Smooth muscle cell (in vitro differentiated cells): ENCODE results near the gene MAP4K2. TPM values are rescaled to one million over a fixed set of nuclear protein-coding genes. Genes with fewer than 3 reads are reported as not detected.

ENCODE experiments used
- DNase-seq: peaks from one replicate; lab custom pipeline; 2025; ENCODE audit not compliant: unreplicated experiment; lab: John Stamatoyannopoulos, UW
- H2AFZ ChIP-seq: fragments of 200-600 bp; sonication (generic); 2 replicates; pipeline ENCODE4 v1.6.0; 2016; ENCODE audit warnings: antibody characterized with exemption, low read depth, mild to moderate bottlenecking
- H3F3A ChIP-seq: fragments of 200-600 bp; sonication (generic); 2 replicates; pipeline ENCODE4 v1.6.0; 2017; ENCODE audit warnings: antibody characterized with exemption, low read depth
- H3K27ac ChIP-seq: fragments of 200-600 bp; sonication (generic); 2 replicates; pipeline ENCODE4 v1.5.1; 2016; ENCODE audit warnings: low read depth, mild to moderate bottlenecking
- H3K27me3 ChIP-seq: fragments of 200-600 bp; sonication (generic); 2 replicates; pipeline ENCODE4 v1.6.1; 2016; ENCODE audit warnings: low read depth, mild to moderate bottlenecking
- H3K36me3 ChIP-seq: fragments of 200-600 bp; sonication (generic); 2 replicates; pipeline ENCODE4 v1.5.1; 2016; ENCODE audit warnings: low read depth
- H3K4me1 ChIP-seq: fragments of 200-600 bp; sonication (generic); 2 replicates; pipeline ENCODE4 v1.5.1; 2016; ENCODE audit warnings: low read depth
- H3K4me2 ChIP-seq: fragments of 200-600 bp; sonication (generic); 2 replicates; pipeline ENCODE4 v1.6.0; 2016; ENCODE audit warnings: mild to moderate bottlenecking
- H3K4me3 ChIP-seq: fragments of 200-600 bp; sonication (generic); 2 replicates; pipeline ENCODE4 v1.5.1; 2016; ENCODE audit warnings: mild to moderate bottlenecking
- H3K79me2 ChIP-seq: fragments of 200-600 bp; sonication (generic); 2 replicates; pipeline ENCODE4 v1.6.0; 2016; ENCODE audit warnings: low read depth, mild to moderate bottlenecking
- H3K9ac ChIP-seq: fragments of 200-600 bp; sonication (generic); 2 replicates; pipeline ENCODE4 v1.6.0; 2016; ENCODE audit warnings: low read depth
- H3K9me3 ChIP-seq: fragments of 200-600 bp; sonication (generic); replicated peaks from 2 replicates; pipeline ENCODE4 v1.5.1; 2016; ENCODE audit warnings: low read depth
- H4K20me1 ChIP-seq: fragments of 200-600 bp; sonication (generic); 2 replicates; pipeline ENCODE4 v1.6.0; 2016; ENCODE audit warnings: low read depth
- CTCF ChIP-seq: fragments of 200-600 bp; sonication (generic); IDR thresholded peaks from 2 replicates; pipeline ENCODE4 v1.5.1; 2017; ENCODE audit warnings: borderline replicate concordance, mild to moderate bottlenecking, antibody characterized with exemption; ENCODE audit not compliant: insufficient read depth, poor library complexity, severe bottlenecking
- WGBS: methylation state at CpG from one replicate; pipeline ENCODE4 v1.1.7; 2016; ENCODE audit warnings: low lambda C conversion rate; 5-methylcytosine and 5-hydroxymethylcytosine counted together
- polyA plus RNA-seq: library from polyadenylated mRNA; unstranded; fragments of >200 nt; fragmentation: Nextera tagmentation; extraction: Ambion mirVana; gene quantifications from 2 replicates; pipeline ENCODE4 v1.2.1, GENCODE V29; 2016
- total RNA-seq: library from RNA; depleted of rRNA; stranded (reverse); fragments of >200 nt; gene quantifications from 2 replicates; pipeline ENCODE4 v1.2.3, GENCODE V29; 2014

Gene MAP4K2
- 25.9 and 28.9 TPM in 2 replicates for total RNA-seq
- polyA plus RNA-seq: 20.0 and 23.6 TPM in 2 replicates

DNA sequence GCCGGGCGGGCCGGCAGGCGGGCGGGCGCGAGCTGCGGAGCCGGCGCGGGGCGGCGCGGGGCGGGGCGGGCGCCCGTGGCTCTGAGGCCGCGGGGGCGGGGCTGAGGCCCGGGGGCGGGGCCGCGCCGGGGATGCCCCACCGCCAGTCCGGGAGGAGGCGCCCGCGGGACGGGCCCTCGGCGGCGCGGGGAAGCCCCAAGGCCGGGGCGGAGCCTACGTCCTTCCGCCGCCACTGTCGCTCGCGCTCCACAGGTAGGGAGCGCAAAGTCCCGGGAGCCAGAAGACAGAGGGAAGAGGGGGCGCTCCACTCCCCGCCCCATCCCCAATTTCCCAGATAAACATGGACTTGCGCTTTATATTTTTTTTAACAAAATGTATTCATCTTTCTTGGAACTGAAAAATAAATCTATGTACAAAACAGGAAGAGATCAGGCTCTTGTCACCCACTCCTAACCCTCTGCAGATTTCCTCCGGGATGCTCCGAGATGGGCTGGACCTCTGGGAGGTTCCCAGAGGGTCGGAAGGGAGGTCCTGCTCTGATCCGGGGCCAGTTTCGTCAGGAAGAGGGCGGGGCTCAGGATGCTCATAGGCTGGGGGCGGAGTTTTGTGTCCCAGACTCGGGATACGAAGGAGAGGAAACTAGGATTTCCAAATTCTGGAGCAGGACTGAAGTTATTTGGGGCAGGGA is at the start of gene MAP4K2:
MAP4K2 (minus strand) TSS at position 57 of the 688 bp plus-strand sequence. CDS start 65 bp downstream, outside the sequence.
- peak; percentile 24 for TF ChIP-seq CTCF
- no peaks in the 10 kb centered on the region for H3K36me3 ChIP-seq
- no peaks in the 10 kb centered on the region for H3K27me3 ChIP-seq
- peak; percentile 46 for DNase-seq
- peaks cover 12% of the 10 kb centered on the region for H3K4me1 ChIP-seq
- H3K79me2 ChIP-seq: no peaks in the 10 kb centered on the region
- H3K4me2 ChIP-seq: peak within 1 kb of the TSS; percentile 98
- peak within 1 kb of the TSS; percentile 87 for H3K4me3 ChIP-seq
- peaks cover 7% of the 10 kb centered on the region for H3F3A ChIP-seq
- under 1% methylated on average over 46 of the region's 58 CpGs for WGBS
- H3K9me3 ChIP-seq: no peaks in the 10 kb centered on the region
- H3K9ac ChIP-seq: peak within 1 kb of the TSS; percentile 94
- peaks cover under 1% of the 10 kb centered on the region for H4K20me1 ChIP-seq
- peak within 1 kb of the TSS; percentile 92 for H3K27ac ChIP-seq
- peak within 1 kb of the TSS; percentile 80 for H2AFZ ChIP-seq

DNA sequence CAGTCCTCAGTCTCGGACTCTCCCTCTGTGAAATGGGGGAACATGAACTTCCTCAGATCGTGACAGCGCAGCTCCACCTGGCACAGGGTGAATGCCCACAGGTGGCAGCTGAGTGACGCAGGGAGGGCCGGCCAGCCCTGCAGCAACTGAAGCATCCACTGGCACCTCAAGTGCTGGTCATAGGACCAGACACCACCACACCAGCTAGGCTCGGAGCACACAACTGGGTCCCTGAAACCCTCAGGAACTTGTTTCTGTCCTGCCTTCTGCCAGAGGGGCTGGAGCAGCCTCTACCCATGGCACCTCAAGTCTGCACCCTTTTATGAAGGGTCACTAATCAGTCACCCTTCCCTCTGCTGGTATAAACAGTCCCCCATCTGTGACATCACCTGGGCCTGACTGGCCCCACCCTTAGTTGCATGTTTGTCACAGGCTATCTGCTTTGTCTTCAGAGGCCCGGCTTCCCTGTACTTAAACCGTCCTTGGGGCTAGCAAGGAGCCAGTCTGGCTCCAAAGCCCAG is 48.9 kb upstream of the MAP4K2 start:
- H4K20me1 ChIP-seq: peaks cover 18% of the 10 kb centered on the region
- no peak overlapping the region for H2AFZ ChIP-seq
- no peak for DNase-seq
- no peaks in the 10 kb centered on the region for H3K27me3 ChIP-seq
- H3K36me3 ChIP-seq: no peaks in the 10 kb centered on the region
- no peak overlapping the region for H3K27ac ChIP-seq
- H3K4me1 ChIP-seq: no peaks in the 10 kb centered on the region
- H3K4me2 ChIP-seq: no peak overlapping the region
- H3K9me3 ChIP-seq: no peaks in the 10 kb centered on the region
- peaks cover 14% of the 10 kb centered on the region for H3F3A ChIP-seq
- 93% methylated on average over 8 of the region's 8 CpGs for WGBS
- no peak overlapping the region for H3K9ac ChIP-seq
- no peaks in the 10 kb centered on the region for H3K79me2 ChIP-seq
- TF ChIP-seq CTCF: no peak
- H3K4me3 ChIP-seq: no peak overlapping the region

DNA sequence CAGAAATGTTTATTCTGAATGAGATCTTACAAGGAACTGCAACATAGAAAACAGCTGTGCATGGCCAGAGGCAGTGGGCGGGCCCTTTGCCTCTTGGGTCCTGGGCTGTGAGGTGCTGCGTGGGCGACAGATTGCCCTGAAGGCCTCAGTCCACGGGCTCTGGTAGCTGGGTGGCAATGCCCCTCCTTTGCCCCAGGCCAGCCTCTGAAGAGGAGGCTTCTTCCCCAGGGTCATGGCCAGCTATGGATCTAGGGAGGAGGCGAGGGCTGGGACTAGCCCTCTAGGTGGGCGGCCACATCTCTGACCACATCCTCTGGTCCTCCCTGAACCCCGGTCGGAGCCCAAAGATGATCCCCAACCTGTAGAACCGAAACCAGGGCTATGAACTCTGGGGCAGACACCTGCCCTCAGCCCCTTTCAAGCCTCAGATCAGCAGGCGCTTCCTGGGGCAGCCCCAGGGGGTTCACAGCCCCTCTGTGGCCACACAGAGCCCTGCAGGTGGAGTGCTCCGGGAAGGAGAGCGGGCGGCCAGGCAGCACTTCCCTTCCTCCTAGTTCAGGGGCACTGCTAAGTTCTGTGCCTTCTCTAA is 48.1 kb upstream of the MAP4K2 start:
- peaks cover 14% of the 10 kb centered on the region for H4K20me1 ChIP-seq
- H3K4me1 ChIP-seq: no peaks in the 10 kb centered on the region
- no peak for DNase-seq
- H2AFZ ChIP-seq: no peak overlapping the region
- peak overlapping the region; percentile 23 for H3K27ac ChIP-seq
- 71% methylated on average over 13 of the region's 13 CpGs for WGBS
- no peaks in the 10 kb centered on the region for H3K36me3 ChIP-seq
- no peak overlapping the region for H3K9ac ChIP-seq
- H3K9me3 ChIP-seq: no peaks in the 10 kb centered on the region
- no peaks in the 10 kb centered on the region for H3K79me2 ChIP-seq
- H3K4me3 ChIP-seq: no peak overlapping the region
- H3K4me2 ChIP-seq: no peak overlapping the region
- no peaks in the 10 kb centered on the region for H3K27me3 ChIP-seq
- no peak for TF ChIP-seq CTCF
- H3F3A ChIP-seq: peaks cover 18% of the 10 kb centered on the region
